PC-3 (cell line): ENCODE measurements around the gene SLC35F1.

Experiments
- CTCF ChIP-seq: fragments of 300-600 bp; sonication (generic); conservative IDR thresholded peaks from 2 replicates; pipeline ENCODE4 v1.5.1; 2017; ENCODE audit warnings: antibody characterized with exemption, low read depth, mild to moderate bottlenecking, low read length
- EZH2 ChIP-seq: fragments of 300-600 bp; sonication (generic); IDR thresholded peaks from one replicate; pipeline ENCODE4 v1.6.1; 2017; ENCODE audit warnings: antibody characterized with exemption, mild to moderate bottlenecking, low read length; ENCODE audit not compliant: unreplicated experiment

- no peak for TF ChIP-seq CTCF
- TF ChIP-seq EZH2: no peak
These were observed 8.8 kb downstream of the SLC35F1 start for GRCh38 chr6:117915846-117916245.
